Uterus (tissue), 4 donors: ENCODE results near the gene MAP3K3. TPM values are rescaled to one million over a fixed set of nuclear protein-coding genes. Genes with fewer than 3 reads are reported as not detected.
"Not testable (repeated sequence)": the region's sequence is repeated elsewhere in the genome, so short reads cannot be mapped to it uniquely, and the experiment has no call there.

ENCODE experiments used
- DNase-seq, 2 donors: peaks; one replicate each; pipeline ENCODE4 v3.0.0-alpha.2; 2019 to 2020
- H3K27ac ChIP-seq, 2 donors: fragments of 200-600 bp; sonication (generic); 1 replicate in 1 of 2; 2 replicates in 1 of 2; pipeline ENCODE4 v1.5.1; 2016 to 2018
- H3K27me3 ChIP-seq, 2 donors: fragments of 200-600 bp; sonication (generic); one replicate each; pipeline ENCODE4 v1.5.1; 2018 to 2019; ENCODE audit warnings: control low read depth in 1 of 2
- H3K36me3 ChIP-seq, 2 donors: fragments of 200-600 bp; sonication (generic); one replicate each; pipeline ENCODE4 v1.5.1; 2019; ENCODE audit warnings: control low read depth in 1 of 2
- H3K4me1 ChIP-seq, 2 donors: fragments of 200-600 bp; sonication (generic); one replicate each; pipeline ENCODE4 v1.5.1; 2018 to 2019; ENCODE audit warnings: control low read depth in 1 of 2
- H3K4me3 ChIP-seq, 2 donors: fragments of 200-600 bp; sonication (generic); 1 replicate in 1 of 2; 2 replicates in 1 of 2; pipeline ENCODE4 v1.5.1; 2018 to 2019; ENCODE audit warnings: mild to moderate bottlenecking in 1 of 2
- H3K9me3 ChIP-seq, 2 donors: fragments of 200-600 bp; sonication (generic); one replicate each; pipeline ENCODE4 v1.5.1; 2019; ENCODE audit warnings: control low read depth in 1 of 2
- POLR2A ChIP-seq, 2 donors: fragments of 450-650 bp; IDR thresholded peaks; one replicate each; pipeline ENCODE4 v1.6.1; 2016; ENCODE audit warnings: antibody characterized with exemption in 2 of 2, mild to moderate bottlenecking in 1 of 2, moderate library complexity in 1 of 2
- intact Hi-C: fragments of 100-400 bp; cut with DNase I; formaldehyde crosslinking; loops from one replicate; pipeline ENCODE4 v1.15.1; 2023; ENCODE audit warnings: low total_unique reads
- total RNA-seq, 4 donors: library from RNA; depleted of rRNA in 3 of 4; stranded (reverse); fragments of >200 nt in 3 of 4; gene quantifications; one replicate each; pipeline versions ENCODE4 v1.1.0 to v1.2.4, GENCODE V29; 2014 to 2023
- TF ChIP-seq, protein P1 (sequence below), 4 experiments: fragments of 200-600 bp in 2 of 4; fragments of 450-650 bp in 2 of 4; sonication (generic) in 2 of 4; IDR thresholded peaks; one replicate each; pipeline ENCODE4 v1.5.1; 2016 to 2019; ENCODE audit warnings: antibody characterized with exemption in 4 of 4, mild to moderate bottlenecking in 2 of 4, moderate library complexity in 1 of 4
- donor health status: DM: yes; HTN: yes; CAD: no.

MAP3K3 gene
- total RNA-seq, 4 donors from 2014 or later = 31.5 to 63.0 (median 56.3) TPM

DNA sequence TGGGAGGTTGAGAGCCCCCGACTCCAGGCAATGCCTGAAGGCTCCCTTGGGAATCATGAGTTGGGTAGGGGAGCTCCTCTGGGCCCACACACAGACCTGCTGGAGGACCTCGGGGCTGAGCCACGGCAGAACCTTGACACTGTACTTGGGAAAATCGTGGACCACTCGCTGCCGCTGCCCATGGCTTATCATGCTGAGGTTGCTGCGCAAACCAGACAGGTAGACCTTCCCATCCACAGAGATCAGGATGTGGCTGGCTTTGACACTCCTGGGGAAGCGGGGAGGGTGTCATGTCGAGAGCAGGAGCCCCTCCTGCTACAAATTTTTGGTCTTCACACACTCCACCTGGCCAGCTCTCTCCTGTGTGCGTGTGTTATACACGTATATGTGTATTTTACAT is 84.9 kb downstream of the MAP3K3 start:
- DNase-seq = no peak

DNA sequence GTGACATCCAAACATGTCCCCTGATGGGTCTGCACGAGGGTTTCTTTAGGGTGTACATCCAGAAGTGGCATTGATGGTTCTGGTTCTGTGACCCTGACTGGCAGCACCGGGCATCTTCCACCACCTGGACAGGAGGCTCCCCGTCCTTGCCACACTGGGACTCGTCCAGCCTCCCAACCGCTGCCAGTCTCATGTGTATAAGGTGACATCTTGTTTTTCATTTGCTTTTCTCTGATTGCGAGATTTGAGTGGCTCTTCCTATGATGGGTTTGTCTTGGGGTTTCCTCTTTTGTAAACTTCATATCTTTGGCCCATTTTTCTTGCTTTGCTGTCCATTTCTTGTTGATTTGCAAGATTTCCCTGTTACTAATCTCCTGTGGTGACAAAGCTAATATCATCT is 86.9 kb downstream of the MAP3K3 start:
- Histone ChIP-seq H3K4me1 (no peaks in the 10 kb centered on the region), H3K27ac (no peak overlapping the region), H3K27me3 (no peaks in the 10 kb centered on the region), H3K36me3 (no peaks in the 10 kb centered on the region), H3K9me3 (no peaks in the 10 kb centered on the region), H3K4me3 (no peak overlapping the region)
- intact Hi-C loops = no loop called here
- no peak for DNase-seq
- TF ChIP-seq, protein P1, sequence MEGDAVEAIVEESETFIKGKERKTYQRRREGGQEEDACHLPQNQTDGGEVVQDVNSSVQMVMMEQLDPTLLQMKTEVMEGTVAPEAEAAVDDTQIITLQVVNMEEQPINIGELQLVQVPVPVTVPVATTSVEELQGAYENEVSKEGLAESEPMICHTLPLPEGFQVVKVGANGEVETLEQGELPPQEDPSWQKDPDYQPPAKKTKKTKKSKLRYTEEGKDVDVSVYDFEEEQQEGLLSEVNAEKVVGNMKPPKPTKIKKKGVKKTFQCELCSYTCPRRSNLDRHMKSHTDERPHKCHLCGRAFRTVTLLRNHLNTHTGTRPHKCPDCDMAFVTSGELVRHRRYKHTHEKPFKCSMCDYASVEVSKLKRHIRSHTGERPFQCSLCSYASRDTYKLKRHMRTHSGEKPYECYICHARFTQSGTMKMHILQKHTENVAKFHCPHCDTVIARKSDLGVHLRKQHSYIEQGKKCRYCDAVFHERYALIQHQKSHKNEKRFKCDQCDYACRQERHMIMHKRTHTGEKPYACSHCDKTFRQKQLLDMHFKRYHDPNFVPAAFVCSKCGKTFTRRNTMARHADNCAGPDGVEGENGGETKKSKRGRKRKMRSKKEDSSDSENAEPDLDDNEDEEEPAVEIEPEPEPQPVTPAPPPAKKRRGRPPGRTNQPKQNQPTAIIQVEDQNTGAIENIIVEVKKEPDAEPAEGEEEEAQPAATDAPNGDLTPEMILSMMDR (IDR thresholded peaks at IDR 0.05) = no peak
- no peak for TF ChIP-seq POLR2A (IDR thresholded peaks at IDR 0.05)

More for the DNA sequence above, 84.9 kb downstream of the MAP3K3 start:
- H3K36me3 ChIP-seq = no peaks in the 10 kb centered on the region
- H3K27me3 ChIP-seq = no peaks in the 10 kb centered on the region
- H3K9me3 ChIP-seq = no peaks in the 10 kb centered on the region
- no peak overlapping the region for H3K27ac ChIP-seq
- TF ChIP-seq, protein P1 (IDR thresholded peaks at IDR 0.05) = no peak
- TF ChIP-seq POLR2A (IDR thresholded peaks at IDR 0.05) = no peak
- no peak overlapping the region for H3K4me3 ChIP-seq
- H3K4me1 ChIP-seq = no peaks in the 10 kb centered on the region
- intact Hi-C loops = no loop called here

DNA sequence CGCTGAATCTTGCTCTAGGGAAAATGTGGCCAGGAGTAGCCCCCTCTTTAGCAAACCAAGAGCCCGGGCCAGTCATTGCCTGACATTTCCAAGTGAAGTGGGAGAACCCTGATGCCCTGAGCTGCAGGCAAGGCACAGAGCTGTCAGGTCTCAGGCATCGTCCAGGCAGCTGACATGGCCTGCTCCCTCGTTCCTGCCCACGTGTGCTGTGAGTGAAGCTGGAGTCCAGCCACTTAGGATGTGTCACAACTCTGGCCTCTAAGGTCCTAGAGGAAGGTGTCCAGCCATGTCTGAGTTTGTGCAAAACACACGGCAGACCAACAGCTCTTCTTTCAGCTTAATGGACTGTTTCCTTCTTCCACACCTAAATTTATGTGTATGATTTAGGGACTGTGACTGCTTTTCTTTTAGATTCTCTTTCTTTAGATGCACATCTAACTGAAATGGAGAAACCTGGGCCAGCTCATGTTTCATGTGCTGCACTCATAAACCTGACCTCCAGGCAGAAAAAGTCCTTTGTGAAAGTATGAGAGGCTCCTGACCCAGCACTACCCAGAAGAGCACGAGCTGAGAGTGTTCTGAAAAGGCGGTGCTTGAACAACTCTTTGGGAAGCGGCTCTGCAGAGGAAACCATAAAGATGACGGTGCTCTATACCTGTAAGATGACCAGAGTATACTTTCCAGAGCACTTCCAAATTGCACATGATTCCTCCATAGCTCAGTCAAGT is 92.5 kb downstream of the MAP3K3 start:
- no peak overlapping the region for H3K27ac ChIP-seq
- no peaks in the 10 kb centered on the region for H3K36me3 ChIP-seq
- H3K27me3 ChIP-seq = no peaks in the 10 kb centered on the region
- H3K9me3 ChIP-seq = no peaks in the 10 kb centered on the region
- TF ChIP-seq, protein P1 (IDR thresholded peaks at IDR 0.05) = no peak
- no peak for TF ChIP-seq POLR2A (IDR thresholded peaks at IDR 0.05)
- H3K4me1 ChIP-seq = no peaks in the 10 kb centered on the region
- intact Hi-C loops = no loop called here
- no peak for DNase-seq
- H3K4me3 ChIP-seq = no peak overlapping the region

DNA sequence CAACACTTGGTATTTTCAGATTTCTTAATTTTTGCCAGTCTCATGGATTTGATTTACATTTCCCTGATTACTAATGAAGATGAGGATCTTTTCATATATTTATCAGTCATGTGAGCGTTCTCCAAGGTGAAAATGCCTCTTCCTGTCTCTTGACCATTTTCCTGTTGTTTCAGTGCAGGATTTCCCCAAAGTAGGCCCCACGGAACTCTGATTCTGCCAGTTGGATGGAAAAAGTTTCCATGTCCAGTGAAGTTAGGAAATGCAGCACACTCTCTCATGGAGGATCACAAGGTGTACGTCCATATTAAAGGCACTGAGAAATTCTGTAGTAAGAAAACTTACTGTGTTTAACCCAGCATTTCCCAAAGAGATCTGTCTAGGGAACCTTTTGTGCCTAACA is 94.2 kb downstream of the MAP3K3 start:
- Histone ChIP-seq H3K36me3 (no peaks in the 10 kb centered on the region), H3K27ac (no peak overlapping the region), H3K4me1 (no peaks in the 10 kb centered on the region), H3K27me3 (no peaks in the 10 kb centered on the region), H3K9me3 (no peaks in the 10 kb centered on the region), H3K4me3 (no peak overlapping the region)
- intact Hi-C loops = no loop called here
- DNase-seq = no peak
- TF ChIP-seq, protein P1 (IDR thresholded peaks at IDR 0.05) = no peak
- no peak for TF ChIP-seq POLR2A (IDR thresholded peaks at IDR 0.05)

DNA sequence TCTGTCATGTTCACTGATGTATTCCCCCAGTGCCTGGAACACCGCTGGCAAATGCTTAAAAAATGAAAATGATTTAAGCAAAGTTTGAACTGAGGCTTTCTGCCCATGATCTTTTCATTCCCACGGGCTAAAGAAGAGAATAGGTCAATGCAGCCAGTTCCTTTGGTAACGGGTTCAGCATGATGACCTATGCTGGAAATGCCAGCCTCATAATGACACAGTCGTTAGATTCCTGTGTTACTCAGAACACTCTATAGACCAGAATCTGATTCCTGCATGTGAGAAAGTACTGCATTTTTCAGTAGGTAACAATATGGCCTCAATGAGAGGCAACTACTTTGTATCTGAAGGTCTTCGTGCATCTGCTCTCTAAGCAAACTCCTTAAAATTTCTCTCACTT is 96.8 kb downstream of the MAP3K3 start:
- DNase-seq = no peak
- Histone ChIP-seq H3K27me3 (no peaks in the 10 kb centered on the region), H3K36me3 (no peaks in the 10 kb centered on the region), H3K9me3 (no peaks in the 10 kb centered on the region), H3K27ac (no peak overlapping the region), H3K4me1 (no peaks in the 10 kb centered on the region), H3K4me3 (no peak overlapping the region)
- TF ChIP-seq, protein P1 (IDR thresholded peaks at IDR 0.05) = no peak
- TF ChIP-seq POLR2A (IDR thresholded peaks at IDR 0.05) = no peak
- intact Hi-C loops = no loop called here

DNA sequence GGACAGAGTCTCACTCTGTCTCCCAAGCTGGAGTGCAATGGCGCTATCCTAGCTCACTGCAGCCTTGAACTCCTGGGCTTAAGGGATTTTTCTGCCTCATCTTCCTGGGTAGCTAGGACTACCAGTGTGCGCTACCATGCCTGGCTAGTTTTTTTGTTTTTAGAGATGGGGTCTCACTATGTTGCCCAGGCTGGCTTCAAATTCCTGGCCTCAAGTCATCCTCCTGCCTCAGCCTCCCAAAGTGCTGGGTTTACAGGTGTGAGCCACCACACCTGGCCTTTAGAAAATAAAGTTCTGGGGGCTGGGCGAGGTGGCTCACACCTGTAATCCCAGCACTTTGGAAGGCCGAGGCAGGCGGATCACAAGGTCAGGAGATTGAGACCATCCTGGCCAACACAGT is 98.0 kb downstream of the MAP3K3 start:
- H3K27ac ChIP-seq, H3K27me3 ChIP-seq, intact Hi-C loops, H3K9me3 ChIP-seq, H3K36me3 ChIP-seq, DNase-seq, H3K4me3 ChIP-seq, H3K4me1 ChIP-seq: not testable (repeated sequence)
